ENCODE results near the gene MRPL41.

- TF ChIP-seq ZNF274 (IDR thresholded peaks at IDR 0.05; ENCODE audit: low read depth, low read length), result no peak
- no peak for TF ChIP-seq SUZ12 (IDR thresholded peaks at IDR 0.05; ENCODE audit: extremely low read depth, insufficient read depth, insufficient read length)
- no peak for TF ChIP-seq YY1 (IDR thresholded peaks at IDR 0.05; ENCODE audit: insufficient read depth, insufficient read length)
Observed at GRCh38 chr9:137504432-137504777, 47.3 kb upstream of the MRPL41 start.
